Urothelium cell line (cell line): ENCODE data around the gene MAPK10.
"Not testable (repeated sequence)": the region's sequence is repeated elsewhere in the genome, so short reads cannot be mapped to it uniquely, and the experiment has no call there.

ENCODE experiments used
- DNase-seq: peaks from one replicate; pipeline ENCODE4 v3.0.0; 2011; ENCODE audit warnings: low spot score, mixed read lengths
- FAIRE-seq: peaks from 2 replicates; lab custom pipeline; 2011; peaks lifted over from hg19 to GRCh38; lab: Jason Lieb, UNC

Gene MAPK10

GRCh38 chr4:86203176-86203575 is 156.7 kb downstream of the MAPK10 start:
- FAIRE-seq, result no peak
- no peak for DNase-seq

- DNase-seq, result no peak
- FAIRE-seq, result no peak
These were observed 174.2 kb downstream of the MAPK10 start for GRCh38 chr4:86185659-86186058.

- DNase-seq (no peak), FAIRE-seq (no peak)
These were observed 175.0 kb downstream of the MAPK10 start for GRCh38 chr4:86184901-86185285.

GRCh38 chr4:86184216-86184900 is 175.5 kb downstream of the MAPK10 start:
- peak; percentile 74 for FAIRE-seq
- DNase-seq, result no peak

- no peak for FAIRE-seq
- DNase-seq, result peak; percentile 8
These were observed 178.3 kb downstream of the MAPK10 start for GRCh38 chr4:86181585-86181984.

- no peak for FAIRE-seq
- DNase-seq, result no peak
These were observed 181.6 kb downstream of the MAPK10 start for GRCh38 chr4:86178211-86178610.

- DNase-seq, result no peak
- no peak for FAIRE-seq
These were observed 185.3 kb downstream of the MAPK10 start for GRCh38 chr4:86174506-86174905.

GRCh38 chr4:86168335-86168734 is 191.5 kb downstream of the MAPK10 start:
- DNase-seq, FAIRE-seq: not testable (repeated sequence)

- no peak for FAIRE-seq
- no peak for DNase-seq
These were observed 199.4 kb downstream of the MAPK10 start for GRCh38 chr4:86160426-86160825.

GRCh38 chr4:86159216-86159615 is 200.6 kb downstream of the MAPK10 start:
- no peak for DNase-seq
- no peak for FAIRE-seq

- FAIRE-seq (no peak), DNase-seq (no peak)
These were observed 203.3 kb downstream of the MAPK10 start for GRCh38 chr4:86156531-86156930.

- FAIRE-seq, result no peak
- no peak for DNase-seq
These were observed 204.1 kb downstream of the MAPK10 start for GRCh38 chr4:86155766-86156165.

- no peak for FAIRE-seq
- DNase-seq, result no peak
These were observed 207.4 kb downstream of the MAPK10 start for GRCh38 chr4:86152454-86152853.

GRCh38 chr4:86151196-86151595 is 208.7 kb downstream of the MAPK10 start:
- FAIRE-seq (no peak), DNase-seq (no peak)

- no peak for FAIRE-seq
- no peak for DNase-seq
These were observed 218.7 kb downstream of the MAPK10 start for GRCh38 chr4:86141161-86141560.

GRCh38 chr4:86132468-86132867 is 227.4 kb downstream of the MAPK10 start:
- DNase-seq (no peak), FAIRE-seq (no peak)

GRCh38 chr4:86131456-86131855 is 228.4 kb downstream of the MAPK10 start:
- no peak for FAIRE-seq
- DNase-seq, result no peak

GRCh38 chr4:86130160-86130933 is 229.5 kb downstream of the MAPK10 start:
- DNase-seq (no peak), FAIRE-seq (no peak)

GRCh38 chr4:86129546-86129945 is 230.3 kb downstream of the MAPK10 start:
- DNase-seq, result no peak
- no peak for FAIRE-seq

- FAIRE-seq (no peak), DNase-seq (no peak)
These were observed 237.4 kb downstream of the MAPK10 start for GRCh38 chr4:86122404-86122803.

- no peak for FAIRE-seq
- no peak for DNase-seq
These were observed 241.1 kb downstream of the MAPK10 start for GRCh38 chr4:86118711-86119110.

- FAIRE-seq (no peak), DNase-seq (no peak)
These were observed 242.0 kb downstream of the MAPK10 start for GRCh38 chr4:86117705-86118302.
